AG09309 (cell line): ENCODE measurements around the gene RAD54L2.

ENCODE experiments used
- DNase-seq: peaks from one replicate; pipeline ENCODE4 v3.0.0-alpha.2; 2010; ENCODE audit warnings: low read depth
- H3K4me3 ChIP-seq: 2 replicates; pipeline ENCODE4 v1.5.1; 2011; ENCODE audit warnings: mild to moderate bottlenecking, low read depth, low read length, moderate library complexity; ENCODE audit not compliant: control insufficient read depth
- TF ChIP-seq, protein P1 (sequence below): IDR thresholded peaks from 2 replicates; pipeline ENCODE4 v1.5.1; 2011; ENCODE audit warnings: mild to moderate bottlenecking, low read depth, low read length, inconsistent platforms; ENCODE audit not compliant: insufficient read depth, control insufficient read depth; ENCODE audit errors: missing control alignments

The RAD54L2 gene, protein sequence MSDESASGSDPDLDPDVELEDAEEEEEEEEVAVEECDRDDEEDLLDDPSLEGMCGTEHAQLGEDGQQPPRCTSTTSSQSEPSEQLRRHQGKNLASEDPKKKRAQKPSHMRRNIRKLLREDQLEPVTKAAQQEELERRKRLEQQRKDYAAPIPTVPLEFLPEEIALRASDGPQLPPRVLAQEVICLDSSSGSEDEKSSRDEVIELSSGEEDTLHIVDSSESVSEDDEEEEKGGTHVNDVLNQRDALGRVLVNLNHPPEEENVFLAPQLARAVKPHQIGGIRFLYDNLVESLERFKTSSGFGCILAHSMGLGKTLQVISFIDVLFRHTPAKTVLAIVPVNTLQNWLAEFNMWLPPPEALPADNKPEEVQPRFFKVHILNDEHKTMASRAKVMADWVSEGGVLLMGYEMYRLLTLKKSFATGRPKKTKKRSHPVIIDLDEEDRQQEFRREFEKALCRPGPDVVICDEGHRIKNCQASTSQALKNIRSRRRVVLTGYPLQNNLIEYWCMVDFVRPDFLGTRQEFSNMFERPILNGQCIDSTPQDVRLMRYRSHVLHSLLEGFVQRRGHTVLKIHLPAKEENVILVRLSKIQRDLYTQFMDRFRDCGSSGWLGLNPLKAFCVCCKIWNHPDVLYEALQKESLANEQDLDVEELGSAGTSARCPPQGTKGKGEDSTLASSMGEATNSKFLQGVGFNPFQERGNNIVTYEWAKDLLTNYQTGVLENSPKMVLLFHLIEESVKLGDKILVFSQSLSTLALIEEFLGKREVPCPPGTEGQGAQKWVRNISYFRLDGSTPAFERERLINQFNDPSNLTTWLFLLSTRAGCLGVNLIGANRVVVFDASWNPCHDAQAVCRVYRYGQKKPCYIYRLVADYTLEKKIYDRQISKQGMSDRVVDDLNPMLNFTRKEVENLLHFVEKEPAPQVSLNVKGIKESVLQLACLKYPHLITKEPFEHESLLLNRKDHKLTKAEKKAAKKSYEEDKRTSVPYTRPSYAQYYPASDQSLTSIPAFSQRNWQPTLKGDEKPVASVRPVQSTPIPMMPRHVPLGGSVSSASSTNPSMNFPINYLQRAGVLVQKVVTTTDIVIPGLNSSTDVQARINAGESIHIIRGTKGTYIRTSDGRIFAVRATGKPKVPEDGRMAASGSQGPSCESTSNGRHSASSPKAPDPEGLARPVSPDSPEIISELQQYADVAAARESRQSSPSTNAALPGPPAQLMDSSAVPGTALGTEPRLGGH (N-terminal part only)

DNA sequence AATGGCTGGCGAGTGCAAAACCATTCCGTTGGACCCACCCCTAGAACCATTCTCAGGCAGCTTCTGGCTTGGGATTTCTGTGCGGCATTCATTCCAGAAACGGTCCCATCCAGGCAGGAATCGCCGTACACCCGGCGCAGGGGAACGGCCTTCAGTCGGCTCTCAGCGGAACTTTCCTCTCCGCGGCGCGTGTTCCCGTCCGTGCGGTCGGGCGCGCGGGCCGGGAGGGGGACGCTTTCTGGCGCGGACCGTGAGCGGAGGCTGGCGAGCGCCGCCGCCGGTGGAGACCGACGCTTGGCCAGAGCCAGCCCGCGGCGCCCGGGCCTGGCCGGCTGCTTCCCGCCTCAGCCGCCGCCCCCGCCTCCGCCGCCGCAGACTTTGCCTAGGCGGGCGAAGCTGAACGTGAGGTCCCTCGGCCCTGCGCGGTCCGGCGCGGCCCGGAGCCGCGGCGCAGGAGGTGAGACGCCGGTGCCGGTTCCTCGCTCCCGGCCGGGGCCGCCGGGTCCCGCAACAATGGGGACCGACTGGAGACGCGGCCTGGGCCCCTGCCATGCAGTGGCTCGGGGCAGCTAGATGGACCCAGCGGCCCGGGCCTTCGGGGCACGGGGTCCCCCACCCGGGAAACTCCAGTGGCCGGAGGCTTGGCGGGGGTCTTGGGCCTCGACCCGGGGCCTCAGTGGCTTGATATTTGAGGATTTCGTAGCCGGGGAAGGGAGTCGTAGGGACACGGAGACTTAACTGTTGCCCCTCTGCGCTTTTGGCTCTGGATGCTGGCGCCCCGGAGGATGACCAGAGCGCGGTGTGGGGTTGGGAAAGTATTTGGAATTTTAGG lies at the start of gene RAD54L2:
Gene RAD54L2 (plus strand): TSS at position 261 of the 832 bp plus-strand sequence. CDS start 51,702 bp downstream, outside the sequence.
- DNase-seq, result no peak
- TF ChIP-seq, protein P1, sequence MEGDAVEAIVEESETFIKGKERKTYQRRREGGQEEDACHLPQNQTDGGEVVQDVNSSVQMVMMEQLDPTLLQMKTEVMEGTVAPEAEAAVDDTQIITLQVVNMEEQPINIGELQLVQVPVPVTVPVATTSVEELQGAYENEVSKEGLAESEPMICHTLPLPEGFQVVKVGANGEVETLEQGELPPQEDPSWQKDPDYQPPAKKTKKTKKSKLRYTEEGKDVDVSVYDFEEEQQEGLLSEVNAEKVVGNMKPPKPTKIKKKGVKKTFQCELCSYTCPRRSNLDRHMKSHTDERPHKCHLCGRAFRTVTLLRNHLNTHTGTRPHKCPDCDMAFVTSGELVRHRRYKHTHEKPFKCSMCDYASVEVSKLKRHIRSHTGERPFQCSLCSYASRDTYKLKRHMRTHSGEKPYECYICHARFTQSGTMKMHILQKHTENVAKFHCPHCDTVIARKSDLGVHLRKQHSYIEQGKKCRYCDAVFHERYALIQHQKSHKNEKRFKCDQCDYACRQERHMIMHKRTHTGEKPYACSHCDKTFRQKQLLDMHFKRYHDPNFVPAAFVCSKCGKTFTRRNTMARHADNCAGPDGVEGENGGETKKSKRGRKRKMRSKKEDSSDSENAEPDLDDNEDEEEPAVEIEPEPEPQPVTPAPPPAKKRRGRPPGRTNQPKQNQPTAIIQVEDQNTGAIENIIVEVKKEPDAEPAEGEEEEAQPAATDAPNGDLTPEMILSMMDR, result no peak
- peak within 1 kb of the TSS; percentile 64 for H3K4me3 ChIP-seq

DNA sequence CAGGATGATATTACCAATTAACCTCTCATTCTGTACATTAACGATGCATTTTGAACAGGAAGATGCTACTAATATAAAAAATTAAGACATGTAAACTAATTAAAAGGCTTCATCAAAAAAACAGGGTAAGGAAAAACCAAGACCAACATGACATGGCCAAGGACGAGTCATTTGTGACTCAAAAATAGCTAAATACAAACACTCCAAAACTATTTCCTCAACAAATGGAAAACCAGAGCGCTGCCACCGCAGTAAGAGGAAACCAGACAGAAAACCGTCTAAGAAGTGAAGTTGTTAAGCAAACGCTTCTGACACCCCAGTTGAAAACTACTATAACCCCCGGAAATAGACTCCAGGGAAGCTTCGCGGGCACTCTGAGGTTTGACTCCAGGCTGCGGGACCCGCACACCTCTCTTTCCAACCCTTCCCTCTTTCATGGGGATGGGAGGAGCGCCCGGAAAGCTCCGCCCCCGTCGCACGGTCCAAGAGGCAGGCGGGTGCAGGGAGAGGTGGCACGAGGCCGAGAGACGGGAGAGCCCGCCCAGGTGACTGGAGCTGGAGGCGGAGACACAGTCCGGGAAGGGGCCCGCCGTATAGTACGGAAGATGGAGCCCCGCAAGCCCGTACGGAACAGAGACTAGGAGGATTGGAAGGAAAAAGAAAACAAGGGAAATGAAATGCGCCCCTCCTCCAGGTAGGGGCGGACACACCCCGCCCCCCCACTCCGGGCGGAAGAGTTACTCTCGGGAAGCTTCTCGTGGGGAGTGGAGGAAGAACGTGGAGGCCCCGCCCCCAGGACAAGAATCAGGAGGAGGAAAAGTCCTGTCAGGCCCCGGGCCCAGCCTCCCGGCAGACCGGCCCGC lies 39.4 kb upstream of the RAD54L2 start:
- TF ChIP-seq, protein P1, result no peak
- H3K4me3 ChIP-seq, result peak overlapping the region; percentile 90
- peak; percentile 56 for DNase-seq

DNA sequence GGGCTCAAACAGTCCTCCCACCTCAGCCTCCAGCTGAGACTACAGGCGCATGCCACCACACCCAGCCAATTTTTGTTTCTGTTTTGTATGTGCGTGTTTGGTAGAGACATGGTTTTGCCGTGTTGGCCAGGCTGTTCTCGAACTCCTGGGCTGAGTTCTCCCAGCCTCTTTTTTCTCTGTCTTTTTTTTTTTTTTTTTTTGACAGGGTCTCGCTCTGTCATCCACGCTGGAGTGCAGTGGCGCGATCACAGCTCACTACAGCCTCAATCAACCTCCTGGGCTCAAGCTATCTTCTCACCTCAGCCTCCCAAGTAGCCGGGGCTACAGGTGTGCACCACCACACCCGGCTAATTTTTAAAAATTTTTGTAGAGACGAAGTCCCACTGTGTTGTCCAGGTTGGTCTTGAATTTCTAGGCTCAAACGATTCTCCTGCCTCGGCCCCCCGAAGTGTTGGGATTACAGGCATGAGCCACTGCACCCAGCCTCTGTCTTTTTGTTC lies 37.8 kb upstream of the RAD54L2 start:
- no peak for DNase-seq
- H3K4me3 ChIP-seq, result no peak overlapping the region
- TF ChIP-seq, protein P1, result no peak

DNA sequence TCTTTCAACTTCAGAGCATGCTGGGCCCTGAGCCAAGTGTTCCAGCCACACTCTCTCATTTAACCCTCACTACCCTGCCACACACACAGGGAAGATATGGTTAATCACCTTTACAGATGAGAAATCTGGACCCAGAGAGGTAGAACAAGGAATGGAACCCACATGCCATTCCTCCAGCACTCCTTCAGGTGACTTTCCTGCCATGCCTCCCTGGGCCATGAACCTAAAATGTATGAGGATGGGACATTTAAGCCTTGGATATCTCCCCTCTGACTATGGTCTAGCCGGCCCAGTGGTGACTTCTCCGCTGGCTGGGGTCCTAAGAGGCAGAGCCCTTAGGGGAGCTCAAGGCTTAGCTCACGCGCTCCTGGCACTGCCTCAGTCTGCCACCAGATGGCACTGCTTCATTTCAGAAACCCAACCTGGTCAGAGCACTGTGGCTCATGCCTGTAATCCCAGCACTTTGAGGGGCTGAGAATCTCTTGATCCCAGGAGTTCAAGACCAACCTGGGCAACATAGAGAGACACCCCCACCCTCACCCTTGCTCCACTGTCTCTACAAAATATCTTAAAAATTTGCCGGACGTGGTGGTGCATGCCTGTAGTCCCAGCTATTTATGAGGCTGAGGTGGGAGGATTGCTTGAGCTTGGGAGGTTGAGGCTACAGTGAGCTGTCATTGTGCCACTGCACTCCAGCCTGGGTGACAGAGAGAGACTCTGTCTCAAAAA lies 36.5 kb upstream of the RAD54L2 start:
- peak; percentile 27 for DNase-seq
- TF ChIP-seq, protein P1, result peak; percentile 93
- H3K4me3 ChIP-seq, result no peak overlapping the region

DNA sequence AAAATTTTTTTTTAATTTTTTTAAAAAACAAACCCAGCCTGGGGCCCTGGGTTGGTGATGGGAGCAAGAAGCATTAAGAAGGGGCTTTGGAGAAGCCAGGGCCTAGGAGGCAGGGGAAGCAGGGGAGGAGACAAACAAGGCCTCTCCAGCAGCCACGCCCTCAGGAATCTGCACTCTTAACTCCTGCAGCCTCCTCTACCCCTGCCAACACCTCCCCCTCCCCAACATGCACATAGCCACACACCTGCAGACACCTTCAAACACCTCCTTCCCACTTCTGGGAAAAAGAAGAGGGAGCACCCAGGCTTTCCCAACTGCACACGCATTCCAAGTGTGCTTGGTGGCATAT lies 36.0 kb upstream of the RAD54L2 start:
- H3K4me3 ChIP-seq, result no peak overlapping the region
- DNase-seq, result no peak
- TF ChIP-seq, protein P1, result no peak
